ENCODE measurements around the gene KRTAP12-2.

Gene KRTAP12-2

DNA sequence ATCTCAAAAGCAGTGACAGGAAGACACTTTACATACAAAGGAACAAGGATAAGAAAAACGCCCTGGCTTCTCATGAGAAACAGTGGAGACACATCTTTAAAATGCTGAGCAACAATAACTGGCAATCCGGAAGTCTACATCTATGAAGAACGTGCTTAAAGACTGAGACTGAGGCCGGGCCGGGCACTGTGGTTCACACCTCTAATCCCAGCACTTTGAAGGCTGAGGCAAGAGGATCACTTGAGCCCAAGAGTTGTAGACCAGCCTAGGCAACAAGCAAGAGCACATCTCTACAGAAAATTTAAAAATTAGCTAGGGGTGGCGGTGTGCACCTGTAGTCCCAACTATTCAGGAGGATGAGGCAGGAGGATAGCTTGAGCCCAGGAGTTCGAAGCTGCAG, 17.4 kb upstream of the KRTAP12-2 start:
- Histone ChIP-seq H2AFZ (ENCODE audit: low read depth, low read length) (no peak overlapping the region), H3K36me3 (replicated peaks; ENCODE audit: low read depth, low read length) (no peaks in the 10 kb centered on the region), H3K4me3 (ENCODE audit: low read length) (no peak overlapping the region), H4K20me1 (ENCODE audit: insufficient read depth, low read length) (no peaks in the 10 kb centered on the region), H3K9me3 (ENCODE audit: insufficient read depth, low read length) (no peaks in the 10 kb centered on the region), H3K79me2 (ENCODE audit: low read length) (no peaks in the 10 kb centered on the region), H3K4me1 (ENCODE audit: low read length) (no peaks in the 10 kb centered on the region), H3K9ac (ENCODE audit: low read length) (no peak overlapping the region), H3K4me2 (ENCODE audit: low read length) (no peak overlapping the region), H3K27ac (ENCODE audit: low read length) (no peak overlapping the region), H3K27me3 (ENCODE audit: low read depth, low read length) (no peaks in the 10 kb centered on the region)
- TF ChIP-seq, protein P1, sequence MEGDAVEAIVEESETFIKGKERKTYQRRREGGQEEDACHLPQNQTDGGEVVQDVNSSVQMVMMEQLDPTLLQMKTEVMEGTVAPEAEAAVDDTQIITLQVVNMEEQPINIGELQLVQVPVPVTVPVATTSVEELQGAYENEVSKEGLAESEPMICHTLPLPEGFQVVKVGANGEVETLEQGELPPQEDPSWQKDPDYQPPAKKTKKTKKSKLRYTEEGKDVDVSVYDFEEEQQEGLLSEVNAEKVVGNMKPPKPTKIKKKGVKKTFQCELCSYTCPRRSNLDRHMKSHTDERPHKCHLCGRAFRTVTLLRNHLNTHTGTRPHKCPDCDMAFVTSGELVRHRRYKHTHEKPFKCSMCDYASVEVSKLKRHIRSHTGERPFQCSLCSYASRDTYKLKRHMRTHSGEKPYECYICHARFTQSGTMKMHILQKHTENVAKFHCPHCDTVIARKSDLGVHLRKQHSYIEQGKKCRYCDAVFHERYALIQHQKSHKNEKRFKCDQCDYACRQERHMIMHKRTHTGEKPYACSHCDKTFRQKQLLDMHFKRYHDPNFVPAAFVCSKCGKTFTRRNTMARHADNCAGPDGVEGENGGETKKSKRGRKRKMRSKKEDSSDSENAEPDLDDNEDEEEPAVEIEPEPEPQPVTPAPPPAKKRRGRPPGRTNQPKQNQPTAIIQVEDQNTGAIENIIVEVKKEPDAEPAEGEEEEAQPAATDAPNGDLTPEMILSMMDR (IDR thresholded peaks at IDR 0.05; ENCODE audit: low read depth, low read length), result no peak
- TF ChIP-seq EZH2phosphoT487 (IDR thresholded peaks at IDR 0.05; ENCODE audit: low read depth), result no peak

DNA sequence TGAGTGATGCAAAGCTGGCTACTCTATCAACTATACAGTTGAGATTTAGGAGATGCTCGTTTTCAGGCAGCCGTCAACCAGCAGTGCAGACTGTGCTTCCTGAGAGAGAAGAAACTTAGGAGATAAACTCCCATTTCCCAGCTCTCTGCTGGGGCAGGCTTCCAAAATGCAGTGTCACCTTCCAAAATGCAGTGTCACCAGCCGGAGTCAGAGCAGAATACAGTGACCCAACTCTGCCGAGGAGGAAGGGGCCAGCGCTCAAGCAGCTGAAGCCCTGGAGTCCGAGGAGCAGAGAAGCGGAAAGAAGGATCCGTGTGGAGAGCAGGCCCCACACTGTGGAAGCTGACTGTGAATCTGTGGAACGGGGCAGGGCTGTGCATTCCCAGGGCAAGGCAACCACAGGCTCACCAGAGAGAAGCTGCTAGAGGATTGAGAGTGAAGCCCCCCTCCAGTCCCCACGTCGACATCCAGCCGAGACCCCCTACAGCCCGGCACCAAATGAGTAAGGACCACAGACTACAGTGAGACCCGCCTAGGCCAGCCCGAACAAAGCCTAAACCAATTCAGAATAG, 15.9 kb upstream of the KRTAP12-2 start:
- no peaks in the 10 kb centered on the region for H3K9me3 ChIP-seq (ENCODE audit: insufficient read depth, low read length)
- H3K36me3 ChIP-seq (replicated peaks; ENCODE audit: low read depth, low read length), result no peaks in the 10 kb centered on the region
- H3K27me3 ChIP-seq (ENCODE audit: low read depth, low read length), result no peaks in the 10 kb centered on the region
- no peak overlapping the region for H3K4me2 ChIP-seq (ENCODE audit: low read length)
- H3K9ac ChIP-seq (ENCODE audit: low read length), result no peak overlapping the region
- no peak overlapping the region for H2AFZ ChIP-seq (ENCODE audit: low read depth, low read length)
- H3K27ac ChIP-seq (ENCODE audit: low read length), result no peak overlapping the region
- no peak overlapping the region for H3K4me3 ChIP-seq (ENCODE audit: low read length)
- no peaks in the 10 kb centered on the region for H4K20me1 ChIP-seq (ENCODE audit: insufficient read depth, low read length)
- H3K4me1 ChIP-seq (ENCODE audit: low read length), result no peaks in the 10 kb centered on the region
- H3K79me2 ChIP-seq (ENCODE audit: low read length), result no peaks in the 10 kb centered on the region
- TF ChIP-seq, protein P1 (IDR thresholded peaks at IDR 0.05; ENCODE audit: low read depth, low read length), result no peak
- TF ChIP-seq EZH2phosphoT487 (IDR thresholded peaks at IDR 0.05; ENCODE audit: low read depth), result no peak

DNA sequence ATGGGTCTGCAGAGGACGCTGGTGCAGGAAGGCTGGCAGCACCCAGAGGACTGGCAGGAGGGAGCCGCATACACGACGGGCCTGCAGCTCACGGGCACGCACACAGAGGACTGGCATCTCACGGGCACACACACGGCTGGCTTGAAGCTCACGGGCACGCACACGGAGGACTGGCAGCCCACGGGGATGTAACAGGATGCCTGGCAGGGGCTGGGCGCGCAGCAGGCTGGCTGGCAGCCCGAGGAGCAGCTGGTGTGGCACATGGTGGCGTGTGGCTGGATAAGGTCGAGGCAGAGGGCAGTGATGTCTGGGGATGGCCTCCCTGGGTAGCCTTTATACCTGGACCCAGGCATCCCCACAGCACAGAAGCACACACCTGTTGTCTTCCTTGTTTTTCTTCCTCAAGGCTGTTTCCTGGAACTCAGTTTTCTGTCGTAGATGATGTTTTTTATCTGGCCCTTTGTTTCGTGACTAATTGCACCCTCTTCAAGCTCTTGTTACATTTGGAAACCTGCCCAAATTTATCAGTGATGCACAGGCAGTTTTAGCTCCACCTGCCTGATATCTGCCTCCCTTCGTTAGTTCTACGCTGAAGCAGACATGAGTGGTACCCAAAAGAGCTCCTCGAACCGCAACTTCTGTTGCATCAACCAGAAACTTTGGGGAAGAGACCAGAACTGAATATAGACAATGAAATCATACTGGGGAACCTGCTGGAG, 15.3 kb upstream of the KRTAP12-2 start, which contains the start of gene KRTAP12-1:
KRTAP12-1 (minus strand) TSS at position 303 of the 719 bp plus-strand sequence; CDS start at position 263, 40 bp downstream.
- H3K27ac ChIP-seq (ENCODE audit: low read length), result no peak within 1 kb of the TSS
- H4K20me1 ChIP-seq (ENCODE audit: insufficient read depth, low read length), result no peaks in the 10 kb centered on the region
- H3K4me3 ChIP-seq (ENCODE audit: low read length), result no peak within 1 kb of the TSS
- no peaks in the 10 kb centered on the region for H3K79me2 ChIP-seq (ENCODE audit: low read length)
- H3K36me3 ChIP-seq (replicated peaks; ENCODE audit: low read depth, low read length), result no peaks in the 10 kb centered on the region
- no peaks in the 10 kb centered on the region for H3K27me3 ChIP-seq (ENCODE audit: low read depth, low read length)
- H2AFZ ChIP-seq (ENCODE audit: low read depth, low read length), result no peak within 1 kb of the TSS
- H3K9me3 ChIP-seq (ENCODE audit: insufficient read depth, low read length), result no peaks in the 10 kb centered on the region
- no peak within 1 kb of the TSS for H3K9ac ChIP-seq (ENCODE audit: low read length)
- H3K4me1 ChIP-seq (ENCODE audit: low read length), result no peaks in the 10 kb centered on the region
- H3K4me2 ChIP-seq (ENCODE audit: low read length), result no peak within 1 kb of the TSS
- no peak for TF ChIP-seq EZH2phosphoT487 (IDR thresholded peaks at IDR 0.05; ENCODE audit: low read depth)
- TF ChIP-seq, protein P1 (IDR thresholded peaks at IDR 0.05; ENCODE audit: low read depth, low read length), result no peak

DNA sequence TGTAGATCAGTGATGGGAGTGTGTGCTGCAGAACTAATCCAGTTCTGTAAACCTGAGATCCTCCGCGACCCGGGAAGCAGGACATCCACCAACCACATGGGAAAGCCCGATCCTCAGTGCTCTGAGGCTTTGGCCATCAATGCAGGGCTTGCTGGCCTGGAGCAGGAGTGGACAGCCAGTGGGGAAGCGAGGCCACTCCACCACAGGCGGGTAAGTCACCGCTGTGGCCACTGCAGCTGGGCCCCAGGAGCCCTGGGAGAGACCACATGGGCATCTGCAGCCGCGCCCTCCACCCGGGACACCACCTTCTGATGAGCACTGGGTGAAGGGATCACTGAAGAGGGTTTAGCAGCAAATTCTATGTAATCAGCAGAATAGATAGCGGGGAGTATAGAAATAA, 14.4 kb upstream of the KRTAP12-2 start:
- H3K27me3 ChIP-seq (ENCODE audit: low read depth, low read length), result no peaks in the 10 kb centered on the region; the same call in 1 of the 2 replicates
- no peak overlapping the region for H2AFZ ChIP-seq (ENCODE audit: low read depth, low read length)
- no peak overlapping the region for H3K4me3 ChIP-seq (ENCODE audit: low read length)
- H3K36me3 ChIP-seq (replicated peaks; ENCODE audit: low read depth, low read length), result no peaks in the 10 kb centered on the region
- no peaks in the 10 kb centered on the region for H3K9me3 ChIP-seq (ENCODE audit: insufficient read depth, low read length)
- no peaks in the 10 kb centered on the region for H3K79me2 ChIP-seq (ENCODE audit: low read length)
- H3K27ac ChIP-seq (ENCODE audit: low read length), result no peak overlapping the region
- H4K20me1 ChIP-seq (ENCODE audit: insufficient read depth, low read length), result no peaks in the 10 kb centered on the region
- no peak overlapping the region for H3K4me2 ChIP-seq (ENCODE audit: low read length)
- H3K9ac ChIP-seq (ENCODE audit: low read length), result no peak overlapping the region
- TF ChIP-seq EZH2phosphoT487 (IDR thresholded peaks at IDR 0.05; ENCODE audit: low read depth), result no peak
- TF ChIP-seq, protein P1 (IDR thresholded peaks at IDR 0.05; ENCODE audit: low read depth, low read length), result no peak
- H3K4me1 ChIP-seq (ENCODE audit: low read length), result no peaks in the 10 kb centered on the region

Data from OCI-LY3 (cell line).